ENCODE data around the gene CDK6. TPM values are rescaled to one million over a fixed set of nuclear protein-coding genes. Genes with fewer than 3 reads are reported as not detected.
"Not testable (repeated sequence)": the region's sequence is repeated elsewhere in the genome, so short reads cannot be mapped to it uniquely, and the experiment has no call there.

CDK6 gene
- total RNA-seq, 6 experiments from 2014 or later, result 6.9 to 23.7 (median 17.0) TPM

DNA sequence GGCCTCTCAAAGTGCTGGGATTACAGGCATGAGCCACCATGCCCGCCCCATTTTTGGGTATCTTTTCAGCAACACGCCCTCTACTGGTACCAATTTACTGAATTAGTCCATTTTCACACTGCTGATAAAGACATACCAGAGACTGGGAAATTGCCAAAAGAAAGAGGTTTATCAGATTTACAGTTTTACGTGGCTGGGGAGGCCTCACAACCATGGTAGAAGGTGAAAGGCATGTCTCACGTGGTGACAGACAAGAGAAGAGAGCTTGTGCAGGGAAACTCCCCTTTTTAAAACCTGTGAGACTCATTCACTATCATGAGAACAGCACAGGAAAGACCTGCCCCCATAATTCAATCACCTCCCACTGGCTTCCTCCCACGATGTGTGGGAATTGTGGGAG, 27.8 kb upstream of the CDK6 start:
- H3K27me3 ChIP-seq; H3K9me3 ChIP-seq; H3K27ac ChIP-seq; DNase-seq; H3K36me3 ChIP-seq; H3K4me3 ChIP-seq; H3K4me1 ChIP-seq; intact Hi-C loops (cut with DNase I): not testable (repeated sequence)
- WGBS (ENCODE audit: insufficient coverage, low coverage, low lambda C conversion rate, missing lambda C conversion rate), result 20% methylated on average over 5 of the region's 5 CpGs
- TF ChIP-seq, protein P1, sequence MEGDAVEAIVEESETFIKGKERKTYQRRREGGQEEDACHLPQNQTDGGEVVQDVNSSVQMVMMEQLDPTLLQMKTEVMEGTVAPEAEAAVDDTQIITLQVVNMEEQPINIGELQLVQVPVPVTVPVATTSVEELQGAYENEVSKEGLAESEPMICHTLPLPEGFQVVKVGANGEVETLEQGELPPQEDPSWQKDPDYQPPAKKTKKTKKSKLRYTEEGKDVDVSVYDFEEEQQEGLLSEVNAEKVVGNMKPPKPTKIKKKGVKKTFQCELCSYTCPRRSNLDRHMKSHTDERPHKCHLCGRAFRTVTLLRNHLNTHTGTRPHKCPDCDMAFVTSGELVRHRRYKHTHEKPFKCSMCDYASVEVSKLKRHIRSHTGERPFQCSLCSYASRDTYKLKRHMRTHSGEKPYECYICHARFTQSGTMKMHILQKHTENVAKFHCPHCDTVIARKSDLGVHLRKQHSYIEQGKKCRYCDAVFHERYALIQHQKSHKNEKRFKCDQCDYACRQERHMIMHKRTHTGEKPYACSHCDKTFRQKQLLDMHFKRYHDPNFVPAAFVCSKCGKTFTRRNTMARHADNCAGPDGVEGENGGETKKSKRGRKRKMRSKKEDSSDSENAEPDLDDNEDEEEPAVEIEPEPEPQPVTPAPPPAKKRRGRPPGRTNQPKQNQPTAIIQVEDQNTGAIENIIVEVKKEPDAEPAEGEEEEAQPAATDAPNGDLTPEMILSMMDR (IDR thresholded peaks at IDR 0.05), result peak in 3 of 4 donors; percentile 10 to 27 (median 18)
- ATAC-seq, result peak in 2 of 4 donors; percentile 25 to 31

DNA sequence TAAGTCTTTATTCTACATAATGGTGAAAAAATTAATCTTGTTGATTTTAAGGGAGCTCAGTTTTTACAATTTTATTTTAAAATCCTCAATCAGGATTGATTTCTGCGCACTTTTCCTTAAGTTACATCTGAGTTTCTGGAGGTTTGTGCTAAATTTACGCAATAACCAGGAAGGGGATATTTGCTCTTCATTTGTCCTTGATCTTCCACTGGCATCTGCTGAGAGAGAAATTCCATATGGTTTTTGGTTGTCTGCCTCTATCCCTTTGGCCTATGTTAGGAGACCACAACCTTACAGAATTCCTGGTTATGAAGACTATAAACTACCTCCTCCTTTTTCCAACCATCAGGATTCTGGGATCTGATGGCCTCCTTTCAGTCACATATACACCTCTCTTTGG, 20.1 kb upstream of the CDK6 start:
- ATAC-seq (no peak), DNase-seq (no peak)
- Histone ChIP-seq H3K27me3 (no peaks in the 10 kb centered on the region), H3K9me3 (no peaks in the 10 kb centered on the region), H3K36me3 (no peaks in the 10 kb centered on the region), H3K4me3 (no peak overlapping the region), H3K27ac (no peak overlapping the region), H3K4me1 (no peaks in the 10 kb centered on the region)
- 93% methylated on average over 2 of the region's 2 CpGs for WGBS (ENCODE audit: insufficient coverage, low coverage, low lambda C conversion rate, missing lambda C conversion rate)
- intact Hi-C loops (cut with DNase I), result no loop called here
- TF ChIP-seq, protein P1 (IDR thresholded peaks at IDR 0.05), result no peak
- no peak for TF ChIP-seq POLR2A (IDR thresholded peaks at IDR 0.05)

DNA sequence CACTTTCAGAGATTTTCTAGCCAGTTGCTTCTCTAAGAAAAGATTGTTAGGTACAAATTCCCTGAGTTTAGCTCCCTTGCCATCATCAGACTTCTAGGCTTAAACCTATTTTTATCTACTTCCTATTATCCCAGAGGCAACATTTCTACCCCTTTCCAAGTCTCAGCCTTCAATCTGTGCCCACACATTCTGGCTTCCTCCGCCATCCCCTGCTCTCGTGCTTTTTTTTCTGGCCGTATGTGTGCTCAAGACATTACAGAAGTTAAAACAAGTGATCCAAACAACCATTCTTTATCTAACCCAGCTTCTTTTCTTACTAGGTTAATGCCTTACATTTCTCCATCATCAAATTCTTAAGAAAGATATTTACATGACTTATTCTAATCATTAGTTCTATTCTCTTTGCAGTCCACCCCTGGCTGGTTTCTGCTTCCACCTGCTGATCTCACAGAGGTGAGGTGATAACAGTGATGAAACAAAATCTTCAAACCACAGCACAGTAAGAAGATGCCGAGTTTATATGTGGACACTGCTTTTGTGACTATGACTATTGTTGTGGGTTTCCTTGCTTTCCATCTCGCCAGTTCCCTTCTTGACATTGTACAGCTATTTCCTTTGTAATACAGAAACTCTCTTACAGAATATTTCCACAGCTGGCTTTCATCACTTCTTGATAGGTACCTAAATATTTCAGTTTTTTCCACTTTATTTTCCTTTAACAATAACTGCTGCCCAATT, 18.3 kb upstream of the CDK6 start:
- no peaks in the 10 kb centered on the region for H3K27me3 ChIP-seq
- H3K4me3 ChIP-seq, result no peak overlapping the region
- DNase-seq, result no peak
- H3K9me3 ChIP-seq, result no peaks in the 10 kb centered on the region
- no peak for ATAC-seq
- no peaks in the 10 kb centered on the region for H3K4me1 ChIP-seq
- no peak overlapping the region for H3K27ac ChIP-seq
- intact Hi-C loops (cut with DNase I), result no loop called here
- no peaks in the 10 kb centered on the region for H3K36me3 ChIP-seq
- TF ChIP-seq POLR2A (IDR thresholded peaks at IDR 0.05), result no peak
- TF ChIP-seq, protein P1 (IDR thresholded peaks at IDR 0.05), result no peak
- 47% methylated on average over 5 of the region's 5 CpGs for WGBS (ENCODE audit: insufficient coverage, low coverage, low lambda C conversion rate, missing lambda C conversion rate)

DNA sequence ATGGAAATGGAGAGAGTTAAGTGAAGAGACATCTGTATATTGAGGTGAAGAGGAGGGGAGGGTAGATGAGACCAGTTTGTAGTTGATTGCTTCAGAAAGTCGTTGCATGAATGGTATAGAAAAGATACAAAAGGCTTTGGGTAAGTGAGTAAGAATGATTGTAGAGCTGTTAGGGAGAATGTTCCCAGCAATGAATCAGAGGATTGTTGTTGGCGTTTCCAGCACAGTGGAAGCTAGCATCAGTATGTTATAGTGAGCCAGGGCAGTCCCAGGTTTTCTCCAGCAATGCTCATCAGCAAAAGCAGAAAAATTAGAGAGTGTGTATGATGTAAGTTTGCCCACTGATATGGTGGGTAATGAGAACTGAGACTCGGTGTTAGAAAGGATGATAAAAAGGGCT, 15.4 kb upstream of the CDK6 start:
- ATAC-seq, result no peak
- 57% methylated on average over 3 of the region's 3 CpGs for WGBS (ENCODE audit: insufficient coverage, low coverage, low lambda C conversion rate, missing lambda C conversion rate)

More for the DNA sequence above, 15.4 kb upstream of the CDK6 start:
- no peak for DNase-seq
- Histone ChIP-seq H3K36me3 (no peaks in the 10 kb centered on the region), H3K27ac (no peak overlapping the region), H3K4me3 (no peak overlapping the region), H3K9me3 (no peaks in the 10 kb centered on the region), H3K27me3 (no peaks in the 10 kb centered on the region), H3K4me1 (no peaks in the 10 kb centered on the region)
- intact Hi-C loops (cut with DNase I), result no loop called here
- TF ChIP-seq, protein P1 (IDR thresholded peaks at IDR 0.05), result no peak
- TF ChIP-seq POLR2A (IDR thresholded peaks at IDR 0.05), result no peak

Measured in right lobe of liver (tissue), 6 donors.